H1 (cell line): ENCODE results near the gene FLNC. TPM values are rescaled to one million over a fixed set of nuclear protein-coding genes. Genes with fewer than 3 reads are reported as not detected.
A peak's percentile ranks its signal among the peaks of the same experiment; 100 is the strongest.

Experiments used
- CTCF ChIA-PET: fragments of 300-600 bp; sonication (Branson Sonifier 250); formaldehyde crosslinking; loops from one replicate; lab custom pipeline; 2021; ENCODE audit not compliant: partially characterized antibody; lab: Charles Lee
- POLR2A ChIA-PET: fragments of 300-600 bp; sonication (Branson Sonifier 250); formaldehyde crosslinking; loops from one replicate; lab custom pipeline; 2021; ENCODE audit warnings: inconsistent platforms; ENCODE audit not compliant: partially characterized antibody; lab: Charles Lee
- DNase-seq, 2 experiments: peaks; one replicate each; pipeline versions ENCODE4 v3.0.0 to v3.0.0-alpha.2; 2010 to 2022; ENCODE audit warnings: low spot score in 2 of 2, low read depth in 1 of 2, mixed read lengths in 1 of 2
- FAIRE-seq: peaks from 2 replicates; lab custom pipeline; 2011; peaks lifted over from hg19 to GRCh38; lab: Jason Lieb, UNC
- H2AFZ ChIP-seq: 2 replicates; pipeline ENCODE4 v1.8.1; 2012; ENCODE audit warnings: low read length, inconsistent platforms
- H2AK5ac ChIP-seq: 2 replicates; pipeline ENCODE4 v1.6.1; 2013; ENCODE audit warnings: low read depth, low read length
- H2BK120ac ChIP-seq: replicated peaks from 2 replicates; pipeline ENCODE3; 2013; ENCODE audit warnings: low read depth, low read length, inconsistent platforms
- H2BK12ac ChIP-seq: 2 replicates; pipeline ENCODE4 v1.6.1; 2013; ENCODE audit warnings: low read depth, low read length
- H2BK15ac ChIP-seq: 2 replicates; pipeline ENCODE4 v1.6.1; 2013; ENCODE audit warnings: low read length
- H2BK20ac ChIP-seq: 2 replicates; pipeline ENCODE4 v1.6.1; 2013; ENCODE audit warnings: low read length
- H2BK5ac ChIP-seq: 2 replicates; pipeline ENCODE4 v1.6.1; 2013; ENCODE audit warnings: low read depth, low read length
- H3K14ac ChIP-seq: 2 replicates; pipeline ENCODE4 v1.6.1; 2013; ENCODE audit warnings: inconsistent platforms; ENCODE audit not compliant: insufficient read length
- H3K18ac ChIP-seq: 2 replicates; pipeline ENCODE4 v1.6.1; 2013; ENCODE audit warnings: low read length; ENCODE audit errors: extremely low read depth
- H3K23ac ChIP-seq: 2 replicates; pipeline ENCODE4 v1.6.1; 2013; ENCODE audit warnings: inconsistent platforms; ENCODE audit not compliant: insufficient read length
- H3K23me2 ChIP-seq: 2 replicates; pipeline ENCODE4 v1.6.1; 2013; ENCODE audit warnings: low read depth, low read length
- H3K27ac ChIP-seq: 2 replicates; pipeline ENCODE4 v1.6.1; 2011; ENCODE audit warnings: low read depth, low read length, inconsistent platforms
- H3K27me3 ChIP-seq, 4 experiments: replicated peaks in 1 of 4; 1 replicate in 1 of 4; 2 replicates in 3 of 4; pipeline versions ENCODE4 v1.6.1 to v1.8.1; 2011 to 2013; ENCODE audit warnings: low read length in 3 of 4, mild to moderate bottlenecking in 3 of 4, inconsistent platforms in 2 of 4, mixed read lengths in 2 of 4, moderate library complexity in 1 of 4; ENCODE audit not compliant: control insufficient read depth in 3 of 4, insufficient read depth in 3 of 4; ENCODE audit errors: extremely low read depth in 1 of 4
- H3K36me3 ChIP-seq, 4 experiments: 2 replicates each; pipeline versions ENCODE4 v1.6.1 to v1.8.1; 2011 to 2013; ENCODE audit warnings: mild to moderate bottlenecking in 4 of 4, low read length in 3 of 4, moderate library complexity in 2 of 4, control low read depth in 1 of 4, inconsistent platforms in 1 of 4; ENCODE audit not compliant: insufficient read depth in 4 of 4, control insufficient read depth in 2 of 4
- H3K4ac ChIP-seq: replicated peaks from 2 replicates; pipeline ENCODE3; 2013; ENCODE audit warnings: low read length, low read depth, mixed read lengths, inconsistent platforms; ENCODE audit not compliant: insufficient read length
- H3K4me1 ChIP-seq, 4 experiments: replicated peaks in 1 of 4; 1 replicate in 1 of 4; 2 replicates in 3 of 4; pipeline versions ENCODE4 v1.6.1 to v1.8.1; 2011 to 2013; ENCODE audit warnings: low read length in 3 of 4, inconsistent platforms in 2 of 4, mixed read lengths in 1 of 4; ENCODE audit not compliant: insufficient read depth in 4 of 4, control insufficient read depth in 3 of 4
- H3K4me2 ChIP-seq, 2 experiments: 2 replicates each; pipeline versions ENCODE4 v1.6.1 to v1.8.1; 2011 to 2013; ENCODE audit warnings: low read depth in 2 of 2, low read length in 2 of 2, control low read depth in 1 of 2, inconsistent platforms in 1 of 2, mild to moderate bottlenecking in 1 of 2; ENCODE audit not compliant: insufficient read depth in 1 of 2
- H3K4me3 ChIP-seq, 4 experiments: fragments of 200-600, 300-600 bp in 1 of 4; sonication (generic), shearing (Covaris generic), sonication (Bioruptor Twin) in 1 of 4; 2 replicates each; pipeline versions ENCODE4 v1.5.1 to v1.8.1; 2011 to 2016; ENCODE audit warnings: low read length in 4 of 4, low read depth in 3 of 4, control low read depth in 2 of 4, inconsistent platforms in 2 of 4, mild to moderate bottlenecking in 2 of 4, mixed read lengths in 1 of 4, moderate library complexity in 1 of 4; ENCODE audit not compliant: insufficient read depth in 2 of 4; ENCODE audit errors: extremely low read depth in 1 of 4
- H3K56ac ChIP-seq: replicated peaks from 2 replicates; pipeline ENCODE3; 2013; ENCODE audit warnings: low read depth, mild to moderate bottlenecking, mixed read lengths, low read length, inconsistent platforms; ENCODE audit not compliant: insufficient read length
- H3K79me1 ChIP-seq: 2 replicates; pipeline ENCODE4 v1.6.1; 2013; ENCODE audit warnings: low read depth, low read length, control low read depth
- H3K79me2 ChIP-seq, 2 experiments: 2 replicates each; pipeline versions ENCODE4 v1.6.1 to v1.8.1; 2012 to 2013; ENCODE audit warnings: low read length in 2 of 2, mild to moderate bottlenecking in 2 of 2, inconsistent platforms in 1 of 2; ENCODE audit not compliant: insufficient read depth in 2 of 2, control insufficient read depth in 1 of 2
- H3K9ac ChIP-seq, 4 experiments: replicated peaks in 1 of 4; 1 replicate in 1 of 4; 2 replicates in 3 of 4; pipeline versions ENCODE4 v1.6.1 to v1.8.1; 2011 to 2013; ENCODE audit warnings: low read depth in 3 of 4, low read length in 3 of 4, control low read depth in 2 of 4, mild to moderate bottlenecking in 2 of 4, moderate library complexity in 2 of 4, inconsistent platforms in 1 of 4; ENCODE audit errors: extremely low read depth in 1 of 4
- H3K9me3 ChIP-seq, 2 experiments: 2 replicates each; pipeline versions ENCODE4 v1.6.1 to v1.8.1; 2012 to 2013; ENCODE audit warnings: mild to moderate bottlenecking in 2 of 2, moderate library complexity in 2 of 2, control low read depth in 1 of 2, inconsistent platforms in 1 of 2, low read depth in 1 of 2, low read length in 1 of 2, mixed read lengths in 1 of 2; ENCODE audit not compliant: insufficient read depth in 2 of 2
- H4K20me1 ChIP-seq, 2 experiments: replicated peaks in 1 of 2; 2 replicates each; pipeline versions ENCODE3 to v1.8.1; 2011 to 2013; ENCODE audit warnings: inconsistent platforms in 2 of 2, low read length in 2 of 2, mild to moderate bottlenecking in 1 of 2; ENCODE audit not compliant: insufficient read depth in 2 of 2, control insufficient read depth in 1 of 2
- H4K5ac ChIP-seq: 2 replicates; pipeline ENCODE4 v1.6.1; 2013; ENCODE audit warnings: low read length, low read depth, mixed read lengths, inconsistent platforms; ENCODE audit not compliant: insufficient read length
- H4K8ac ChIP-seq: 2 replicates; pipeline ENCODE4 v1.8.0; 2013; ENCODE audit warnings: mild to moderate bottlenecking, moderate library complexity, low read length, inconsistent platforms; ENCODE audit not compliant: insufficient read depth; ENCODE audit errors: extremely low read depth
- H4K91ac ChIP-seq: replicated peaks from 2 replicates; pipeline ENCODE3; 2013; ENCODE audit warnings: low read length, mixed read lengths, inconsistent platforms; ENCODE audit not compliant: insufficient read length
- ASH2L ChIP-seq: fragments of 200-600, 300-600 bp; sonication (generic); IDR thresholded peaks from one replicate; pipeline ENCODE4 v1.7.1; 2017; ENCODE audit warnings: low read length
- EP300 ChIP-seq, 2 experiments: IDR thresholded peaks; 1 replicate in 1 of 2; 2 replicates in 1 of 2; pipeline ENCODE4 v1.6.1; 2011 to 2012; ENCODE audit warnings: low read depth in 2 of 2, low read length in 2 of 2, mild to moderate bottlenecking in 2 of 2, borderline replicate concordance in 1 of 2, inconsistent platforms in 1 of 2, moderate library complexity in 1 of 2
- JUN ChIP-seq: IDR thresholded peaks from 2 replicates; pipeline ENCODE4 v1.6.1; 2011; ENCODE audit warnings: low read depth, mild to moderate bottlenecking, improper control_type of control experiment, low read length
- POLR2AphosphoS5 ChIP-seq: IDR thresholded peaks from 2 replicates; pipeline ENCODE4 v1.6.1; 2011; ENCODE audit warnings: low read depth, low read length
- POU5F1 ChIP-seq: IDR thresholded peaks from 2 replicates; pipeline ENCODE4 v1.6.1; 2011; ENCODE audit warnings: low read depth, mild to moderate bottlenecking, low read length, moderate library complexity
- RNF2 ChIP-seq: fragments of 200-900, 300-1000 bp; sonication (generic); IDR thresholded peaks from 2 replicates; pipeline ENCODE4 v1.7.1; 2016; ENCODE audit warnings: borderline replicate concordance, low read depth, mild to moderate bottlenecking, antibody characterized with exemption, low read length; ENCODE audit not compliant: poor library complexity, severe bottlenecking; ENCODE audit errors: missing control alignments
- SIN3A ChIP-seq, 2 experiments: IDR thresholded peaks in 1 of 2; conservative IDR thresholded peaks in 1 of 2; 2 replicates each; pipeline ENCODE4 v1.6.1; 2011 to 2012; ENCODE audit warnings: low read length in 2 of 2, improper control_type of control experiment in 1 of 2, low read depth in 1 of 2, mild to moderate bottlenecking in 1 of 2
- SP2 ChIP-seq: IDR thresholded peaks from 2 replicates; pipeline ENCODE4 v1.6.1; 2012; ENCODE audit warnings: mild to moderate bottlenecking, low read length, inconsistent platforms
- TAF7 ChIP-seq: optimal IDR thresholded peaks from 2 replicates; pipeline ENCODE3; 2011; ENCODE audit warnings: low read depth, mild to moderate bottlenecking, inconsistent platforms, low read length, moderate library complexity, borderline replicate concordance
- TBP ChIP-seq: IDR thresholded peaks from 2 replicates; pipeline ENCODE4 v1.6.1; 2011; ENCODE audit warnings: low read depth, low read length, improper control_type of control experiment
- YY1 ChIP-seq: IDR thresholded peaks from 2 replicates; pipeline ENCODE4 v1.6.1; 2011; ENCODE audit warnings: low read depth, mild to moderate bottlenecking, low read length
- WGBS, 2 experiments: shearing (Covaris generic) in 1 of 2; methylation state at CpG; one replicate each; pipeline versions ENCODE4 v1.1.6 to v1.1.7; 2013 to 2015; ENCODE audit warnings: low lambda C conversion rate in 2 of 2, mixed read lengths in 2 of 2, inconsistent platforms in 1 of 2, low coverage in 1 of 2, missing lambda C conversion rate in 1 of 2; ENCODE audit not compliant: insufficient replicate concordance in 2 of 2, insufficient coverage in 1 of 2, insufficient read length in 1 of 2; ENCODE audit errors: extremely low coverage in 1 of 2, missing lambda C conversion rate in 1 of 2; 5-methylcytosine and 5-hydroxymethylcytosine counted together
- polyA plus RNA-seq, 7 experiments: library from polyadenylated mRNA; depleted of rRNA in 3 of 7; stranded (reverse) in 5 of 7; unstranded in 2 of 7; fragments of >200 nt in 5 of 7; fragments of 200-250 nt in 2 of 7; gene quantifications; 1 replicate in 5 of 7; 2 replicates in 1 of 7; 4 replicates in 1 of 7; pipeline versions ENCODE4 v1.2.1 to v1.2.3, GENCODE V29; 2011 to 2013; ENCODE audit warnings: missing spikeins in 2 of 7, mixed read lengths in 2 of 7
- total RNA-seq: library from RNA; stranded (reverse); fragmentation: NEBNext Ultra II Directional; extraction: Animal tissue kit (Norgen Biotek cat#: 25700); gene quantifications from 2 replicates; pipeline ENCODE4 v1.2.1, GENCODE V29; 2021

The FLNC gene
- total and polyA plus RNA-seq, 2 of the 8 experiments (the other 6 are each of a cell fraction or from before 2014, with no cell fraction given), result 1.9 to 10.7 TPM

DNA sequence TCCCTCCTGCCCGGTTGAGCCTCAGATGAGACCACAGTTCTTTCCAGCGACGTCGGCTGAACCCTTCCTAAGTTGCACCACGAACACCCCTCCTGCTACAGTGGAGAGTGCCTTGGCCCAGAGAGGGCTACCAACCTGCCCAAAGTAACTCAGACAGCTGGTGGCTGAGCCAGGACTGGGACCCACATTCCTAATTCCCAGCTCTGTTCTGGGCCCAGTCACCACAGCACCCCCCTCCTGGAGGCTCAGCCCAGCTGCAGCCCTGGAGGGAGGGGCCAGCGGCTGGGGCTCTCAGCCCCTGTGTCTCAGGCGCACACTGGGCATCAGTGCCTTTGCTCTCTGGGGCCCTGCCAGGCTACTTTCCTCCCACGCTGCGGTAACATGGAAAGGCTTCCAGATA, 43.0 kb downstream of the FLNC start:
- ChIA-PET CTCF (interaction anchor here (0.6 to 8.2 kb wide), 12 partner anchors 7 to 140 kb away, joined by 3 to 81 read pairs (median 6); partner anchors contain the start of gene ATP6V1F), POLR2A (interaction anchor here (0.6 to 0.8 kb wide), 2 partner anchors 13 to 529 kb away, joined by 3 to 4 read pairs; no protein-coding TSS in a partner anchor)
- Histone ChIP-seq H2BK5ac (no peak overlapping the region), H3K79me1 (no peaks in the 10 kb centered on the region; the same call in 1 of the 2 replicates), H4K20me1 (peaks cover 2 to 3% of the 10 kb centered on the region in 2 experiments), H2AFZ (no peak overlapping the region), H3K36me3 (no peaks in the 10 kb centered on the region), H2AK5ac (no peak overlapping the region), H2BK120ac (no peak overlapping the region), H3K23me2 (peaks cover 12% of the 10 kb centered on the region), H4K8ac (peak overlapping the region; percentile 57; the same call in 1 of the 2 replicates), H3K18ac (no peak overlapping the region; the same call in 1 of the 2 replicates), H3K4me2 (no peak overlapping the region), H3K9ac (no peak overlapping the region), H3K27ac (no peak overlapping the region), H4K5ac (no peak overlapping the region), H2BK15ac (no peak overlapping the region), H2BK20ac (no peak overlapping the region), H2BK12ac (no peak overlapping the region), H3K56ac (no peak overlapping the region), H3K23ac (no peak overlapping the region), H3K4ac (no peak overlapping the region), H3K79me2 (no peaks in the 10 kb centered on the region), H3K4me1 (peaks cover 0 to 14% (median 10%) of the 10 kb centered on the region in 4 experiments; a peak in 6 of 7 replicates), H3K27me3 (peaks cover 5 to 36% (median 31%) of the 10 kb centered on the region in 4 experiments), H3K4me3 (no peak overlapping the region), H3K14ac (no peak overlapping the region), H3K9me3 (no peaks in the 10 kb centered on the region), H4K91ac (no peak overlapping the region)
- no peak for FAIRE-seq
- 86% methylated on average over 9 of the region's 9 CpGs; no CpG with 5 or more reads in 1 of the 2 experiments for WGBS, 2 experiments
- DNase-seq, result no peak
- no peak for TF ChIP-seq RNF2
- TF ChIP-seq YY1, result no peak
- no peak for TF ChIP-seq SP2
- TF ChIP-seq EP300 (IDR thresholded peaks at IDR 0.05; ENCODE audit: borderline replicate concordance in 1 of 2, low read depth in 2 of 2, low read length in 2 of 2), result no peak
- TF ChIP-seq TBP, result no peak
- TF ChIP-seq ASH2L, result no peak
- no peak for TF ChIP-seq JUN
- TF ChIP-seq POLR2AphosphoS5, result no peak
- no peak for TF ChIP-seq TAF7
- no peak for TF ChIP-seq SIN3A (conservative IDR thresholded peaks at IDR 0.05 in 1 of 2, IDR thresholded peaks at IDR 0.05 in 1 of 2; ENCODE audit: low read depth in 1 of 2, low read length in 2 of 2)
- TF ChIP-seq POU5F1, result no peak
